Fibroblast of skin of right biceps (primary cell): Measurements from ENCODE around the gene TCHH.
A peak's percentile ranks its signal among the peaks of the same experiment; 100 is the strongest.
"Not testable (repeated sequence)": the region's sequence is repeated elsewhere in the genome, so short reads cannot be mapped to it uniquely, and the experiment has no call there.

ENCODE experiments used
- DNase-seq: peaks from one replicate; pipeline ENCODE4 v3.0.0-alpha.2; 2013

TCHH gene

DNA sequence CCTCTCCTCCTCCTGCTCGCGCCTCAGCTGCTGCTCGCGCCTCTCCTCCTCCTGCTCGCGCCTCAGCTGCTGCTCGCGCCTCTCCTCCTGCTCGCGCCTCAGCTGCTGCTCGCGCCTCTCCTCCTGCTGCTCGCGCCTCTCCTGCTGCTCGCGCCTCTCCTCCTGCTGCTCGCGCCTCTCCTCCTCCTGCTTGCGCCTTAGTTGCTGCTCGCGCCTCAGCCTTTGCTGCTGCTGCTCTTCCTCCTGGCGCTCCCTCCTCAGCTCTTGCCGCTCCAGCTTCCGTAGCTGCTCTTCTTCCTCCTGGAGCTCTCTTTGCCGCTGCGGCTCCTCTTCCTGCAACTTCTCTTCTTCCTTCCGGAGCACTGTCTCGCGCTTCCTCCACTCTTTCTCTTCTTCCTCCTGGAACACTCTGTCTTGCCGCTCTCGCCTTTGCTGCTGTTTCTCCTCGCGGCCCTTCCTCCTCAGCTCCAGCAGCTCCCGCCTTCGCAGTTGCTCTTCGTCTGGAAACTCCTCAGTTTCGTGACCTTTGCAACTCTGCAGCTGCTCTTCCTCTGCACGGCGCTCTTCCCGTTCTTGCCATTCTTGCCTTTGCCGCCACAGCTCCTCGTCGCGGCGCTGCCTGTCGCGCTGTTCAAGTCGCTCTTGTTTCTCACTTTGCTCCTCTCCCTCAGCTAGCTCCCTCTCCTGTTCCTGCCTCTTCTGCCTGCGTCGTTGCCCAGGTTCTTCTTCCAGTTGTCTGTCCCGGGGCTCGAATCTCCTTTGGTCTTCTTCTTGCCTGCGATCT is 3.0 kb downstream of the TCHH start:
- DNase-seq: peak; percentile 30

DNA sequence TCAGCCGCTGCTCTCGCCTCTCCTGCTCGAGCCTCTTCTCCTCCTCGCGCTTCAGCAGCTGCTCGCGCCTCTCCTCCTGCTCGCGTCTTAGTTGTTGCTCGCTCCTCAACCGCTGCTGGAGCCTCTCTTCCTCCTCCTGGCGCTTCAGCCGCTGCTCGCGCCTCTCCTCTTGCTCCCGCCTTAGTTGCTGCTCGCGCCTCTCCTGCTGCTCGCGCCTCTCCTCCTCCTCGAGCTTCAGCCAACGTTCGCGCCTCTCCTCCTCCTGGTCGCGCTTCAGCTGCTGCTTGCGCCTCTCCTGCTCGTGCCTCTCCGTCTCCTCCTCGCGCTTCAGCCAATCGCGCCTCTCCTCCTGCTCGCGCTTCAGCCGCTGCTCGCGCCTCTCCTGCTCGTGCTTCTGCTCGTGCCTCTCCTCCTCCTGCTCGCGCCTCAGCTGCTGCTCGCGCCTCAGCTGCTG is 3.7 kb downstream of the TCHH start:
- peak; percentile 61 for DNase-seq

DNA sequence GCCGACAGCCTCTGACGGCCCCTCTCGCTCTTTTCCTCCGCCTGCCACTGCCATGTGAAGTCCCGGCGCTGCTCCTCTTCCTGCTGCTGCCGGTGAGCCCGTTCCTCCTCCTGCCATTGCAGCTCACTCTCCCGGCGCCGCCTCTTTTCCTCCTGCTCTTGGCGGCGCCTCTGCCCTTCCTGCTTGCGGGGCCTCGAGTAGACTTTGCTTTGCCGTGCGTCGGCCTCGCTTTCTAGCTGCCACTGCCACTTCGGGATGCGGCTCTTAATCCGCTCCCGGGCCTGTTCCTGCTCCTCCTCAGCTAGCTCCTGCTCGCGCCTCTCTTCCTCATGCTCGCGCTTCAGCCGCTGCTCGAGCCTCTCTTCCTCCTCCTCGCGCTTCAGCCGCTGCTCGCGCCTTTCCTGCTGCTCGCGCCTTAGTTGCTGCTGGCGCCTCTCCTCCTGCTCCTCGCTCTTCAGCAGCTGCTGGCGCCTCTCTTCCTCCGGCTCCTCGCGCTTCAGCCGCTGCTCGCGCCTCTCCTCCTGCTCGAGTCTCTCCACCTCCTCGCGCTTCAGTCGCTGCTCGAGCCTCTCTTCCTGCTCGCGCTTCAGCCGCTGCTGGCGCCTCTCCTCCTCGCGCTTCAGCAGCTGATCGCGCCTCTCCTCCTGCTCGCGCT is 4.3 kb downstream of the TCHH start:
- DNase-seq: peak; percentile 58

DNA sequence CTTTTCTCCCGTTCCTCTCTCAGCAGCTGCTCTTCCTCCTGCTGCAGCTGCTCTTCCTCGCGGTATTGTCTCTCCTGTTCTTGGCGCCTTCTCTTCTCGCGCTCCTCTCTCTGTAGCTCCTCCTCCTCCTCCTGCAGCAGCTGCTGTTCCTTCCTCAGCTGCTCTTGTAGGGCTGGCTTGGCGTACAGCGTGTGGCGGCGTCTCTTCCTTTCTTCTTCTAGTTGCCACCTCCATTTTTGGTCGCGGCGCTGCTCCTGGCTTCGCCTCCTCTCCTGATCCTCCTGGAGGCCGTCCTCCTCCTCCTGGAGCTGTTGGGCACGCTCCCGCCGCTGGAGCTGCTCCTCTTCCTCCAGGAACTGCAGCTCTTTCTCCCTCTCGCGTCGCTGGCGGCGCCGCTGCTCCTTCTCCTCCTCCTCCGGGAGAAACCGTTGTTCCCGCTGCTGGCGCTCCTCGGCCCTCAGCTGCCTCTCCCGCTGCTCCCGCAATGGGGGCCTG is 4.8 kb downstream of the TCHH start:
- peak; percentile 55 for DNase-seq

DNA sequence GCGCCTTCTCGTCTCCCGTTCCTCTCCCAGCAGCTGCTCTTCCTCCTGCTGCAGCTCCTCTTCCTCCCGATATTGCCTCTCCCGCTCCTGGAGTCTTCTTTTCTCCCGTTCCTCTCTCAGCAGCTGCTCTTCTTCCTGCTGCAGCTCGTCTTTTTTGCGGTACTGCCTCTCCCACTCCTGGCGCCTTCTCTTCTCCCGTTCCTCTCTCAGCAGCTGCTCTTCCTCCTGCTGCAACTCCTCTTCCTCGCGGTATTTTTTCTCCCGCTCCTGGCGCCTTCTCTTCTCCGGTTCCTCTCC is 5.3 kb downstream of the TCHH start:
- DNase-seq: no peak

DNA sequence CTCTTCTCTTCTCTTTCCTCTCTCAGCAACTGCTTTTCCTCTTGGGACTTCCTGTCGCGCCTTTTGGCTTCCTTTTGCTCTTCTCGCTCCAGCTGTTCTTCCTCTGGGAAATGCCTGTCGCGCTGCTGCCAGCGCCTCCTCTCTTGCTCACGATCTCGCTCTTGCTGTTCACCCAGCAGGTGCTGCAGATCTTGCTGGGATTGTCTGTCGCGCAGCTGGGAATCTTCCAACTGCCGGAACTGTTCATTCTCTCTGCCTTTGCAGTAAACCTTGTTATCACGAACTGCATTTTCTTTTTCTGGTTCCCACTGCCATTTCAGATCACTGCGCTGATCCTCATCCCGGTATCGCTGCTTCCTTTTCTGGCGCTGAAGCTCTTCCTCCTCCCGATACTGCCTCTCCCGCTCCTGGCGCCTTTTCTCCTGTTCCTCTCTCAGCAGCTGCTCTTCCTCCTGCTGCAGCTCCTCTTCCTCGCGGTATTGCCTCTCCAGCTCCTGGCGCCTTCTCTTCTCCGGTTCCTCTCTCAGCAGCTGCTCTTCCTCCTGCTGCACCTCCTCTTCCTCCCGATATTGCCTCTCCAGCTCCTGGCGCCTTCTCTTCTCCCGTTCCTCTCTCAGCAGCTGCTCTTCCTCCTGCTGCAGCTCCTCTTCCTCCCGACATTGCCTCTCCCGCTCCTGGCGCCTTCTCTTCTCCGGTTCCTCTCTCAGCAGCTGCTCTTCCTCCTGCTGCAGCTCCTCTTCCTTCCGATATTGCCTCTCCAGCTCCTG is 5.8 kb downstream of the TCHH start:
- no peak for DNase-seq

DNA sequence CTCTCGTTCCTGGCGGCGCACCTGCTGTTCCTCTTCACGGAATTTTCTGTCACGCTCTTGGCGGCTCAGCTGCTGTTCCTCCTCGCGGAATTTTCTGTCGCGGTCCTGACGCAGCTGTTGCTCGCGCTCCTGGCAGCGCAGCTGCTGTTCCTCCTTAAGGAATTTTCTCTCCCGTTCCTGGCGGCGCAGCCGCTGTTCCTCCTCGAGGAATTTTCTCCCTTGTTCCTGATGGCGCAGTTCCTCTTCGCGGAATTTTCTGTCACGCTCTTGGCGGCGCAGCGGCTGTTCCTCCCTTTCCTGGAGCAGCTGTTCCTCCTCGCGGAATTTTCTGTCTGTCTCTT is 6.4 kb downstream of the TCHH start:
- no peak for DNase-seq

DNA sequence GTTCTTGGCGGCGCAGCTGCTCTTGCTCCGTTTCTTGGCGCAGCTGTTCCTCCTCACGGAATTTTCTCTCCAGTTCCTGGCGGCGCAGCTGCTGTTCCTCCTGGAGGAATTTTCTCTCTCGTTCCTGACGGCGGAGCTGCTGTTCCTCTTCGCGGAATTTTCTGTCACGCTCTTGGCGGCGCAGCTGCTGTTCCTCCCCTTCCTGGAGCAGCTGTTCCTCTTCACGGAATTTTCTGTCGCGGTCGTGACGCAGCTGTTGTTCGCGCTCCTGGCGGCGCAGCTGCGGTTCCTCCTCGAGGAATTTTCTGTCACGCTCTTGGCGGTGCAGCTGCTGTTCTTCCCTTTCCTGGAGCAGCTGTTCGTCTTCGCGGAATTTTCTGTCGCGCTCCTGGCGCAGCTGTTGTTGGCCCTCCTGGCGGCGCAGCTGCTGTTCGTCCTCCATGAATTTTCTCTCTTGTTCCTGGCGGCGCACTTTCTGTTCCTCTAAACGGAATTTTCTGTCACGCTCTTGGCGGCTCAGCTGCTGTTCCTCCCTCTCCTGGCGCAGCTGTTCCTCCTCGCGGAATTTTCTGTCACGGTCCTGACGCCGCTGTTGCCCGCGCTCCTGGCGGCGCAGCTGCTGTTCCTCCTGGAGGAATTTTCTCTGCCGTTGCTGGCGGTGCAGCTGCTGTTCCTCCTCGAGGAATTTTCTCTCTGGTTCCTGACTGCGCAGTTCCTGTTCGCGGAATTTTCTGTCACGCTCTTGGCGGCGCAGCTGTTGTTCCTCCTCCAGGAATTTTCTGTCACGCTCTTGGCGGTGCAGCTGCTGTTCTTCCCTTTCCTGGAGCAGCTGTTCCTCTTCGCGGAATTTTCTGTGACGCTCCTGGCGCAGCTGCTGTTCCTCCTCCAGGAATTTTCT is 7.0 kb downstream of the TCHH start:
- peak; percentile 50 for DNase-seq

DNA sequence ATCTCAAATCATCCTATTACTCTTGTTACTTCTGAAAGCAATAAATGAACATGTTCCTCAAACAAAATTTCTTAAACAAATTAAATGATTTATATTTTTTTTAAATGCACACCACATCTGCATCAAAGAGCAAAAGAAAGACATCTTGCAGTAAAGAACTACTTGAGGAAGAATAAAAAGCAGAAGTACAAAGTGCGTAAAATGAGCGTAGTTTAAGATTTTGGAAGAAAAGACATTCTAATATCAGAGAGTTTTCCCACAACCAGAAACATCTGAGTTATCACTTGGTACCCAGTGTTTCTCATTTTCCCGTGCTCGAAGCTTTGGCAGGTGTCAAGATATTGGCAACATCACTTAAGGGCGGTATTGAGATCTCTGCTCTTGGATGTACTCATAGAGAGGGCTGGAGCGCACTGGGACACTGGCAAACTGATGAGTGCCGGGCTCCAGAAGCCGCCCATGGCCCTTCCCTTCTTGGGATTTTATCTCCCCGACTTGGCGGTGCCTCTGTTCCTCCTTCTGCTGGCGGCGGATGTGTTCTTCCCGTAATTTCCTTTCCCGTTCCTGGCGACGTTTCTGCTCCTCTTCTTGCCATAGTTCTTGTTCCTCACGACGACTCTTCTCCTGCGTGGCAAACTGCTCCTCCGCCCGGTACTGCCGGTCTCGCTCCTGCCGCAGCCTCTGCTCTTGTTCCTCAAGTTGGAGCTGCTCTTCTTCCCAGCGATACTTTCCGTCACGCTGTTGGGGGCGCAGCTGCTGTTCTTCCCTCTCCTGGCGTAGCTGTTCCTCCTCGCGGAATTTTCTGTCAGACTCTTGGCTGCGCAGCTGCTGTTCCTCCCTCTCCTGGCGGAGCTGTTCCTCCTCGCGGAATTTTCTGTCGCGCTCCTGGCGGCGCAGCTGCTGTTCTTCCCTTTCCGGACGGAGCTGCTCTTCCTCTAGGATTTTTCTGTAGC is 7.9 kb downstream of the TCHH start:
- DNase-seq: no peak

DNA sequence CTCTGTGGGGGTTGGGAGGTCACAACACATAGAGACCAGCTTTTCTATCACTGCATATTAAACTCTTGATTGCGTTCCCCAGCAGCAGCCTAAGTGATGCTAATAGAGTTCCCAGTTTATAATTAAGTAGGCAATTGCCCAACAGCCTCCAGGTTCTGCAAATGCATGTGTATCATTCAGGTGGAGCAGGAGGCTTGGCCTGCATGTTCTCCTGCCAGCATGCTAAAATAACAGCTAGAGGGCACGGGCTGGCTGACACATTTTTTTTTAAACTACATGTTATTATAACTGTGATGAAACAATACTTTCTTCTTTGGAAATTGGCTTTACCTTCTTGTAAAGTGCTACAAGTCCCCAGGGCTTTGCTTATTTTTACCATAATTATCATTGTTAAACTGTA is 10.4 kb downstream of the TCHH start:
- DNase-seq: no peak

DNA sequence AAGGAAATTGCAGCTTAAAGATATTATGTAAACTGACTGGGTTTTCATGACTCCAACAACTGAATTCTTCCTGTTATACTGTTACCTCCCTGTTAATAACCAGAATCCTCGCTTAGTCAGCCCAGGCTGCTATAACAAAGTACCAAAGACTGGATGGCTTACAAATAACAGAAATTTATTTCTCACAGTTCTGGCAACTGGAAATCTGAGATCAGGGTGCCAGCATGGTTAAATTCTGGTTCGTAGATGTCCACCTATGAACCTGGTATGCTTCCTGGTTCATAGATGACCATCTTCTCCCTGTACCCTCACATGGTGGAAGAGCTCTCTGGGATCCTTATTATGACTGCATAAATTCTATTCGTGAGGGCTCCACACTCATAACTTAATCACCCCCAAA is 18.3 kb downstream of the TCHH start:
- no peak for DNase-seq

DNA sequence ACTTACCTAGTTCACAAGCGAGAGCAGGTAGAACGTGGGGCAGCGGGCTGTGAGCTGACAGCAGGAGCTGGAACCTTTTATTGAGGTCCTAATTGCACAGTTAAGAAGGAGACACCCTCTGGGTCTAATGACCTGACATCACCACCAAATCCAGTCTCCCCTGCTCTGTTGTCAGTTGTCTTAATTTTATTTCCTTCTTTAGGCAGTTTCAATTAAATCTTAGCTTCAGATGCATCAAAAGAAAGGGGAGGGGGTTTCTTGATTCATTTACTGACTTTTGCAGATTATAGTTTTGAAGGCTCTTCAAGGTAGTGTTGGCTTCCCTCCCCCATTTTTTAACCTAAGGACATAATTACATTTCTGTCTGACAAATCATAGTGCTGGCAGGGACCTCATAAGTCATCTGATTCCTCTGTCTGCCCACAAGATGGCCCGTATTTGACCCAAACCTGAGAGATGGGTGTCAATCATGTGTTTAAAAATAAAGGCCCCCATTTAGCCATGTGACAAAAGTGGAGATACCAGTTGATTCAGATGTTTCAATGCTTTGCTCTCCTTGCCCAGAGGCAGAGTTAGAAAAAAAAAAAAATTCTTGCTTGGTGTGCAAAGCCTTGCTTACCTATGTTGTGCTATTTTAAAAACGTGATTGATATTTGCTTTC is 26.1 kb downstream of the TCHH start, which contains the start of gene TCHHL1:
TSS of gene TCHHL1 (minus strand) at position 51 of the 661 bp plus-strand sequence. CDS start 921 bp downstream, outside the sequence.
- DNase-seq: no peak

DNA sequence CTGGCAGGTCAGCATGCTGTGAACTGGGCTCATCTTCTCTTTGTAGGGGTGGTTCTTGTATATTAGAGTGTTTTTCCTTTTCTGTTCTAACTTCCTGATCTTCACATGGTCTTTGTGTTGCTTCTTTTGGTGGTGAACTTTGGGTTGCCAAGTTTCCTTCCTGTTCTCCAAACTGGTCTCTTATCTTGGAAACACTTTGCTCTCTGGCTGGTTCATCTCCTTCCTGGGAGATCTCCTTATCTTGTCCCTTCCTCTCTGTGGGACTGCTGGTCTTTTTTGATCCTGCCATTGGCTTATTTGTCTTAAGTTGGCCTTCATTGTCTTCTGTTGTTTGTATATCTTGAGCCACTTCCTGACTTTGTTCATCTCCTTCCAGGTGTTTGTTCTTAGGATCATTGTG is 28.5 kb downstream of the TCHH start:
- no peak for DNase-seq

DNA sequence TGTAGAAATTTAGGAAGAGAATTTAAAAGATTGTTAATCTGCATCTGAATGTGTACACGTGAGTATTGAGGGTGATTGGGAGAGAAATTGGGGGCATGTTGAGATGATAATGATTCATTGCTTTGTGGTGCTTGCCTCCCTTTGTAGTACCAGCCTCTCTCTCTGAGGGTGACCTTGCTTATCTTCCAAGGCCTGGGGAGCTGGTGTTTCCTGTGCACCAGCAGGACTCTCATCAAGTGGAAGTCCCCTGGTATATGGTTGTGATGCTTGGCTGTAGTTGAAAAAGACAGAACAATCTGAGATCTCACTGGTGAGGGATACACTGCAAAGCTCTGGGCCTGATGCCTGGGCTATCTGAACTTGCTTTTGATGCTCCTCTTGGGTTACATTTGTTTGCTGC is 30.4 kb downstream of the TCHH start:
- DNase-seq: no peak

DNA sequence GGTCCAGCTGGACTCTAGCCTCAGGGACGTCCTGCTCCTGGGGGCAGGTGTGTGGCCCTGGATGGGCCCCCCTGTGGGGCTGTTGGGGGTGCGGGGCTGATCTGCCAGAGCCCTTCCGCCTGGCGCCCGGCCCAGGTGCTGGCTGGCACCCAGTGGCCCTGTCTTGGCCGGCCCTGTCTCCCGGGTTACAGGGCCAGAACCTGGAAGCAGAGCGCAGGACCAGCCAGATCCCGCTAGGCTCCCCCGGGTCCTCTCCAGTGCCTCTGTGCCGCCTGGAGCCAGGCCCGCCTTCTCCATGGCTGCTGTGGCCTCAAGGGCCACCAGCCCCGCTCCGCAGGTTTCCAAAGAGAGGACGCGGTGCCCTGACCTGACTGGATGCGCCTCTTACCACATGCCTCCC is 34.2 kb downstream of the TCHH start:
- not testable (repeated sequence) for DNase-seq

DNA sequence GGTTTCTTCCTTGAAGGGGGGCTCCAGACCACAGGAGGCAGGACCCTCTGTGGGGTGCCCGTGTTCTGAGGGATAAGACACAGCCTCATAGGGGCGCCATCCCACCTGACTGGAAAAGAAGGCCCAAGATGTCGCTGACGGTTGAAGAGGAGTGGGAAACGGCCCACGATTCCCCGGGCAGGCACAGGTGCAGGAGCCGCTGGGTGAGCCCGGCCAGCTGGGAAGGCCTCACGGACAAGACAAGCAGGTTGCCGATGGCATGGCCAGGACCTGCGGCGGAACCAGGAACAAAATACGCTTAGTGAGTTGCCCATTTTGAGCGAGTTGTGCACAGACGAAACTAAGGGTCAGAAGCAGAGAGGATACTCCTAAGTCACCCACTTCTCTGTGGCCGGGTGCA is 34.8 kb downstream of the TCHH start:
- DNase-seq: not testable (repeated sequence)

DNA sequence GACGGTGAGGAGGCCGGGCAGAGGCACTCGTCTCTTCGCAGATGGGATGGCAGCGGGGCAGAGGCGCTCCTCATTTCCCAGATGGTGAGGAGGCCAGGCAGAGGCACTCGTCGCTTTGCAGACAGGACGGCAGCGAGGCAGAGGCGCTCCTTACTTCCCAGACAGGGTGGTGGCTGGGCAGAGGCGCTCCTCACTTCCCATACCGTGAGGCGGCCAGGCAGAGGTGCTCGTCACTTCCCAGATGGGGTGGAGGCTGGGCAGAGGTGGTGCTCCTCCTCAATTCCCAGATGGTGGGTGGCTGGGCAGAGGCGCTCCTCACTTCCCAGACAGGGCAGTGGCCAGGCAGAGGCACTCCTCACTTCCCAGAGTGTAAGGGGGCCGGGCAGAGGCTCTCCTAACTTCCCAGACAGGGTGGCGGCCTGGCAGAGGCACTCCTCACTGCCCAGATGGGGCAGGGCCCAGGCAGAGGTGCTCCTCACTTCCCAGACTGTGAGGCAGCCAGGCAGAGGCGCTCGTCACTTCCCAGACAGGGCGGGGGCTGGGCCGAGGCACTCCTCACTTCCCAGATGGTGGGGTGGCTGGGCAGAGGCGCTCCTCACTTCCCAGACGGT is 36.3 kb downstream of the TCHH start:
- DNase-seq: no peak

DNA sequence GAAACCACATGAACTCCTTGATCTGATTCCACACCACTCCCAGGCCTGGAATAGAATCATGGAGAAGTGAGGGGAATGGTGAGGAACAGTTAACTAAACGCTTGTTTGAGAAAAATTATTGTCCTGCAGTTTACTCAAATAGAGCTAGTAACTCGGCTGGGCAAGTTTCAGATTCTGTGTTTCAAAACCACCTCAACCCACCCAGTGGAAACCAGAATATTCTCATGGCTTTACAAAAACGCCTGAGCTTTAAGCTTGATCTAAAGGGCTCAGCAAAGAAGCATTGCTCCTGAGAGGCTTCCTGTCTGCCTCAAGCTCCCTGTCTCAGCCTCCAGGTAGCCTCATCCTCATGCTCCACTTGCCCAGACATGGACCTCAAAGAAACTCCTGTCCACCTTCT is 42.9 kb downstream of the TCHH start:
- no peak for DNase-seq

DNA sequence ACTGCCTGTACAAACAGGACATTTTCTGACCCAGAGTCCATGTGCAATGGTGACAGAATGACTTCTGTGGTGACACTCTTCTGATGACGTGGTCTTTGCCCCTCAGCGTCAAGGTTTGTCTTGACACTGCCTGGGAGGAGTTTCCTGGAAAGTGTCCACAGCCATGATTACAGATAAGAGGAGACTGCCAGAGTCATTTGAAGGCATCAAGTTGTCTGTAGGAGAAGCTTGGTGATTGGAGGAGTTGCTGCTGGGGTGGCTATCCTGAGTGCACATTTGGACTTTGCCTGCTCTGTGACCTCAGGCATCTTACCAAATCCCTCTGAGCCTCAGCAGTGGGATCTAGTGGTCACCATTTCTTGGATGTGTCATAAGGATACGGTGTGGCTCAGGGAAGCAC is 44.1 kb downstream of the TCHH start:
- no peak for DNase-seq

DNA sequence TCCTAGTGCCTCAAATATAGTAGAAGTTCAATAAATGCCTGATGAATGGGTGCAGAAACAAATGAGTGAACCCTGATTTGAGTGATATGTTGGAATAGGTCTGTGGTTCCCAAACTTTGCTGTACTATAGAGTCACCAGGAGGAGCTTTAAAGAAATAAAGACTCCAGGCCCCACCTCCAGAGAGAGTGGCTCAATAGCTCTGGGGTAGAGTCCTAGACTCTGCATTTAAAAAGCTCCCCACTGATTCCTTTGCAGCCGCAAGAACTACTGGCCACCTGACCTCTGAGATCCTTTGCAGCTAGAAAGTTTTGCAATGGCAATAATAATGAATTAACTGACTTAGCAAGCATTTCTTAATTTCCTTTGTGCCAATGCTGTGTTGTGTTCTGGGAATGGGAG is 47.3 kb downstream of the TCHH start:
- DNase-seq: no peak

DNA sequence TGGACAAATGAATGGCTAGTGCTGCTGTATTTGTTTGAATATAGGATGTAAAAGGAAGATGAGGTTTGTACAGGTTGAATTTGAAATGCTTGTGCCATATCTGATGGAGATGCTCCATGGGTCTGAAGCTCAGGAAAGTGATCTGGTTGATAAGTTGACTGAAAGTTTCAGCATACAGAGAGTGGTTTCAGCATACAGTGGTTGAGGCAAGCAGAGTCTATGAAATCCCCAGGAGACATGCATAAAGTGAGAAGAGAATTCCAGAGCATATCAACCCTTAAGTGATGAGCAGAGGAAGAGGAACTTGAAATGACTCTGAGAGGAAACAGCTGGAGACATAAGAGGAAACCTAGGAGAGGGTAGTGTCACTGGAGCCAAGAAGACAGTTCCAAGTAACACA is 48.1 kb downstream of the TCHH start:
- DNase-seq: no peak
